Measurements from ENCODE around the gene MOB1B.

DNA sequence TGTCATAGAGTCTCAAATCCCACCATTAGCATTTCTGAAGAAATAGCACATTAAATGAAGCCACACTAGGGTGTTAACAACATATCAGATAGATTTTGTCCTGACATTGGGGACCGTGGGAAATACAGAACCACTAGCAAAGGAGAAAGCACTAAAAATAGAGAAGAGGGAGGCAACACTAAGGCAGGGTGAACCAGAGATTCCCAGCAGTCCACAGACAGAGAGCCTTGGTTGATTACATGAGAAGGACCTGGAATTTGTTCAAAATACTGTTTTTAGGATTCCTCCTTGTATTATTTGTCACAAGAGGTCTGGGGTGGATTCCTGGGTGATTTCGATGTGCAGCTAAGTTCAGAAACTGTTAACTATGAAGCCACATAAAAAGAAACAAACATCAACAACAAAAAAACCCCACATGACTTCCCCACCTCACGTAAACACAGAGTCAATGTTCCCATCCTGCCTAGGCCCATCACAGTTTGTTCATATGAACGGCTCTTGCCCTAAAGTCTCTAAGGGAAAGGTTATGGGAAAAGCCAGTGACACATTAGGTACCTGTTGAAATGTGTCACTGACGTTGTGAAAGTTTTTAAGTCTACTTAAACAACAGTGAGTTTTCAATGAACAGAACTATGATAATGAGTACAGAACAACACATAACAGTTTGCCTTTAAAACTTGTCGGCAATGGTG lies 38.9 kb upstream of the MOB1B start:
- TF ChIP-seq ZNF12 (CRISPR knock-in tag; IDR thresholded peaks at IDR 0.05) (no peak), RAD21 (CRISPR knock-in tag; IDR thresholded peaks at IDR 0.05) (no peak), CC2D1A (CRISPR knock-in tag; IDR thresholded peaks at IDR 0.05) (no peak)
- TF ChIP-seq, protein P1, sequence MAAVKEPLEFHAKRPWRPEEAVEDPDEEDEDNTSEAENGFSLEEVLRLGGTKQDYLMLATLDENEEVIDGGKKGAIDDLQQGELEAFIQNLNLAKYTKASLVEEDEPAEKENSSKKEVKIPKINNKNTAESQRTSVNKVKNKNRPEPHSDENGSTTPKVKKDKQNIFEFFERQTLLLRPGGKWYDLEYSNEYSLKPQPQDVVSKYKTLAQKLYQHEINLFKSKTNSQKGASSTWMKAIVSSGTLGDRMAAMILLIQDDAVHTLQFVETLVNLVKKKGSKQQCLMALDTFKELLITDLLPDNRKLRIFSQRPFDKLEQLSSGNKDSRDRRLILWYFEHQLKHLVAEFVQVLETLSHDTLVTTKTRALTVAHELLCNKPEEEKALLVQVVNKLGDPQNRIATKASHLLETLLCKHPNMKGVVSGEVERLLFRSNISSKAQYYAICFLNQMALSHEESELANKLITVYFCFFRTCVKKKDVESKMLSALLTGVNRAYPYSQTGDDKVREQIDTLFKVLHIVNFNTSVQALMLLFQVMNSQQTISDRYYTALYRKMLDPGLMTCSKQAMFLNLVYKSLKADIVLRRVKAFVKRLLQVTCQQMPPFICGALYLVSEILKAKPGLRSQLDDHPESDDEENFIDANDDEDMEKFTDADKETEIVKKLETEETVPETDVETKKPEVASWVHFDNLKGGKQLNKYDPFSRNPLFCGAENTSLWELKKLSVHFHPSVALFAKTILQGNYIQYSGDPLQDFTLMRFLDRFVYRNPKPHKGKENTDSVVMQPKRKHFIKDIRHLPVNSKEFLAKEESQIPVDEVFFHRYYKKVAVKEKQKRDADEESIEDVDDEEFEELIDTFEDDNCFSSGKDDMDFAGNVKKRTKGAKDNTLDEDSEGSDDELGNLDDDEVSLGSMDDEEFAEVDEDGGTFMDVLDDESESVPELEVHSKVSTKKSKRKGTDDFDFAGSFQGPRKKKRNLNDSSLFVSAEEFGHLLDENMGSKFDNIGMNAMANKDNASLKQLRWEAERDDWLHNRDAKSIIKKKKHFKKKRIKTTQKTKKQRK (IDR thresholded peaks at IDR 0.05; ENCODE audit: low read length): no peak
